HG02970 (cell line): ENCODE results near the gene PTPN18.

Source experiments
- ATAC-seq: cut with Tn5 transposase; IDR thresholded peaks from one replicate; pipeline ENCODE4 v1.9.1; 2021; ENCODE audit warnings: mild to moderate bottlenecking, moderate library complexity, moderate number of reproducible peaks; ENCODE audit not compliant: unreplicated experiment, low FRiP score

The PTPN18 gene

DNA sequence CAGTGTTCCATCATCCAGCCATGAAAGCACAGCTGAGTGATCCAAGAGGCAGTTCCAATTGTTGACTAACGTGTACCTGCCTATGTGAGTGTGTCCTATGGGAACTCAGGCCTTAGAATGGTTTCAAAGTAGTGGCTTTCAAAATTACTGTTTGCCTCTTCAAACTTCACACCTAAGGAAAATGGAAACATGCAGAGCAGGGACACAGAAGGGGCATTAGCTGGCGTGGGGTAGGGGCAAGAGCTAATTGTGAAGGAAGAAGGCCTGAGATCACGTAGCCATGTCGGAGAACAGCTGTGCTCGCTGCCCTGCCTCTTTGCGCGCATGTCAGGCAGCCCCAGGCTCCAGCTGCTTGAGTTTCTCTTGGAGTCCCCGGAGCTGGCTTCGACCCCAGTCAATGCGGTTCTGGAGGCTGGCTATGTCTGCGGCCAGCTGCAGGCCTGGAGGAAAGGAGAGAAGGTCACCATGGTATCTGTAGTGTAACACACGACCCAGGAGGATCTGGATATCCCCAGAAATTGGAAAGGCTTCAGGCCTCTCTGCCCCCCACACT lies 17.0 kb upstream of the PTPN18 start:
- ATAC-seq = no peak

GRCh38 chr2:130339885-130340745 lies 15.7 kb upstream of the PTPN18 start:
- no peak for ATAC-seq

GRCh38 chr2:130341562-130342019 lies 14.3 kb upstream of the PTPN18 start:
- ATAC-seq = peak; percentile 2

DNA sequence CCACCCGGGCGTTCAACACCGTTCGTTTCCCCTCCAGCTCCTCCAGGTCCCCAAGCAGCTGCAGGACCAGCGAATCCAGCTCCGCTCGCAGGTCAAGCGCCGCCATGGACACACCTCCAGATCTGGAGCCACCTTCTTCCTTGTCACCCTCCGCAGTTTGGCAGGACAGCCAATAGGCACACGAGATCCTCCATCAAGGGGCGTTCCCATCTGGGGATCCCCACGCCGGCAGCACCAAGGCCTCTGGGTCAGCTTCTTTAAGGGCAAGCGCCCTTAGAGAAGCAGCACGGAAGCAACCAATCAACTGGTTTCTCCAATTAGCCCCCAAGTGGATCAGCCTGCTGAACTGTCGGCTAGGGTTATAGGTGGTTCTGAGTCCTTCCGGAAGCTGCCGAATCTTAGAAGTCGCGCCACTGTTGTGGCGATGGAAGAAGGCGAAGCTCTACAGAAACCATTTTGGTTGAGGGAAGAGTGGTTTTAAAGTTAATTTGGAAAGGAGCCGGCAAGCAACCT lies 13.8 kb upstream of the PTPN18 start:
- ATAC-seq = peak; percentile 73

GRCh38 chr2:130342533-130343275 lies 13.2 kb upstream of the PTPN18 start, which contains the start of gene IMP4:
Gene IMP4 (plus strand): TSS chr2:130342897. CDS start chr2:130342933, 36 bp downstream.
- ATAC-seq = peak; percentile 86

GRCh38 chr2:130344578-130344977 lies 11.3 kb upstream of the PTPN18 start:
- ATAC-seq = no peak

GRCh38 chr2:130345091-130345490 lies 10.8 kb upstream of the PTPN18 start:
- no peak for ATAC-seq

DNA sequence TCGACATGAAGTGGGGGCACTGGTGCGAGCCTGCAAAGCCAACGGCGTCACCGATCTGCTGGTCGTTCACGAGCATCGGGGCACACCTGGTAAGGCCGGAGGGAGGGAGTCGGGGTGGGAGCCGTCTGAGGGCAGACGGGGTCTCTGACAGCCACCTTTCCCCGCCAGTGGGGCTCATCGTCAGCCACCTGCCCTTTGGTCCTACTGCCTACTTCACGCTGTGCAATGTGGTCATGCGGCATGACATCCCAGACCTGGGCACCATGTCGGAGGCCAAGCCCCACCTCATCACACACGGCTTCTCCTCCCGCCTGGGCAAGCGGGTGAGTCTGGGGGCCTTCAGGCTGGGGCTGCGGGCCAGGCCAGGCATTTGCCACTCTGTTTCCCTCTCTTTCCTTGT lies 10.2 kb upstream of the PTPN18 start:
- ATAC-seq = no peak

DNA sequence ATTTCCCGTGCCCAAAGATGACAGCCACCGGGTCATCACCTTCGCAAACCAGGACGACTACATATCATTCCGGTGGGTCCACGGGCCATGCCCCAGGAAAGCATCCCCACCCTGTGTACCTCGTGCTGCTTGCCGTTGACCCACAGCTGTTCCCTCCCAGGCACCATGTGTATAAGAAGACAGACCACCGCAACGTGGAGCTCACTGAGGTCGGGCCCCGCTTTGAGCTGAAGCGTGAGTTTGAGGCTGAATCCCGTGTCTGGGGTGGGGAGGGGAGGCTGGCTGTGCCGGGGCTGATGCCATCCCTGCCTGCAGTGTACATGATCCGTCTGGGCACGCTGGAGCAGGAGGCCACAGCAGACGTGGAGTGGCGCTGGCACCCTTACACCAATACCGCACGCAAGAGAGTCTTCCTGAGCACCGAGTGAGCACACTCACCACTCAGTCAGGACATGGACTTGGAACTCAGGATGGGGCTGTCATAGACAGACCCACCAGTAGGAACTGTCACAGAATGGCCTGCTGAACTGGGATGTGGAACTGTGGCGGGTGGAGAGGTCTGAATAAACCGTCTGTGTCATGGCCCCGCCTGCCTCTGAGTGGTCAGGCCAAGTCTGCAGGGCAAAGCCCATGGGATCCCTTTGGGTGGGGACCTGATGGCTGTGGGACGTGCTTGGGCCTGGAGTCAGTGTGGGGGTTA lies 9.7 kb upstream of the PTPN18 start:
- ATAC-seq = no peak

GRCh38 chr2:130346741-130347066 lies 9.2 kb upstream of the PTPN18 start:
- ATAC-seq = no peak

GRCh38 chr2:130347220-130347925 lies 8.5 kb upstream of the PTPN18 start:
- no peak for ATAC-seq

DNA sequence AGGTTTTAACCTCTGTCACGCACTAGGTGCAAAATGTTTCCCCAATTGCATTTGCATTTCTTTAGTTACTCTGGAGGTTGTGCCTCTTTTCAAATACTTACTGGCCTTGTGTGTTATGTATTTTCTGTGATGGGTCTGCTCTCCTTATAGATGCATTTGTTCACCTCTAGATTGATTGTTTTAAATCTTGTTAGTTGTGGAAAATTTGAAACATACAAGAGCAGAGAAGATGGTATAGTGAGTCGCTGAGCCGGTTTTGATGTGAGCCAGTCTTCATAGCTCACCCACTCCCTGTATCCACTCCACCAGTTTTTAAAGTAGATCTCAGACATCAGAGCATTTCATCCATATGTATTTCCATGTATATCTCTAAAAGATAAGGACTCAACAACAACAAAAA lies 6.7 kb upstream of the PTPN18 start:
- no peak for ATAC-seq

GRCh38 chr2:130351711-130352110 lies 4.1 kb upstream of the PTPN18 start:
- ATAC-seq = no peak

DNA sequence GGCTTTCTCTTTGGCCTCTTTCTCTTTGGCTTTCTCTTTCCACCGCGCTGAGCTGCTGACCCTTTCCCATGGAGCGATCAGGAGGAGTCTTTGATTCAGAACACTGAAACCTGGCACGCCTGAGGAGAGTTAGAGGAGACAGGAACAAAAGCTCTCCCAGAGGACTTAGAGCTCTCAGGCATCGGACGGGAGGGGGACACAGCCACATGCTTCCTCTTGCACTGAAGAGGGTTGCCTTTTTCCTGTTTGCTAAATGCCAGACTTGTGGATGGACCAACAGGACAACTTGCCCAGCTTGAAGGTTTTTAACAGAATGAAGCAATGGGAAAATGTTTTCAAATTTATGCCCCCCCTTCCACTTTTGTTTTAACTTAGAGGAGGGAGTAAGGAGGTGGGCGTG lies 3.6 kb upstream of the PTPN18 start:
- no peak for ATAC-seq

GRCh38 chr2:130353291-130354138 lies 2.3 kb upstream of the PTPN18 start:
- no peak for ATAC-seq

DNA sequence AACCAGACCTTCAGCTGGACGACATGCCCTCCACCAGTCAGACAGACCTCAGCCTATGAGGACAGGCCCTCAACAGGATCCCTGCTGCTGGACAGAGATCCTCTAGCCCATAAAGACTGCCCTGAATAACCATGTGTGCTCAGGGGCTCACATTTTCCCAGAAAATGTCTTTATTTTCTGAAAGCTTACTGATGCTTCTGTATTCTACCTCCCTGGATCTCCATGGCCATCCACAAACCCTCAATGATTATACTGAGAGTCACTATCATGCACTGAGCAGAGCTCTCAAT lies 1.8 kb upstream of the PTPN18 start:
- no peak for ATAC-seq

DNA sequence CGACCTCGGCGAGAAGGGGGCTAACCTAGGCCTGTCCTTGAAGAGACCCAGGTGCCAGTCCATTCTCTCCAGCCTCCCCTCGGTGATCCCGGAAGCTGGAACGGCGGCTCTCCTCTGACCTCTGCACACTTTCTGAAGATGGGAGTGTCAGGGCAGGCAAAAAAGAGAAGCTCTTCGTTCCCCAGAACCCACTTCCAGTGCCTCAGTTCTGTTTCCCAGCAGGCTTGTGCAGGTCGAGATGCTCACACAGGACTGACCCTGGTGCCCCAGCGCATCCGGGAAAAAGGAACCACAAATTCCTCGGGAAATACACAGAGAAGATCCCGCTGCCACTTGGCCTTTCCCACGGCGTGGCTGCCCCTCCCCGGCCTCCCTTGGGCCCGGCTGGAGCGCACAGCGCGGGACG lies 681 bp upstream of the PTPN18 start:
- no peak for ATAC-seq

DNA sequence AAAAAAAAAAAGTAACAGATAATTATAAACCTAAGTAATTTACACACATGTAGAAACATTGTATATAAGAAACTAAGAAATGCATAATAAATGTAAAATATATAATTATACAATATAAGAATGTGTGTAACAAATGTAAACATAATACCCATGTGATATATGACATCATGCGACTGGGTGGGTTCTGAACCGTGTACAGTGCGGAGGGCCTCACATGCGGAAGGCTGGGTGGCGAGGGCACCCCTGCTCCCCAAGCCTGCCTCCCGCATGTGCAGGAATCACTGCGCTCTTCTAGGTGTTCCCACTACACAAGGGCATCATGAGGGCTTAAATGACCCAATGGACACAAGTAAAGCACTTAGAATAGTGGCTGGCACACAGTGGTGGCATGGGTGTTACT lies 2.0 kb downstream of the PTPN18 start:
- ATAC-seq = no peak
